T-helper 1 cell treated with Interleukin-12 subunit alpha and Interleukin-12 subunit beta and Interleukin-4 antibody, amounts not matched to agents 30 μg/mL and 1 μg/mL, for 36 hours (primary cell): ENCODE measurements around the gene TNC.
"Not testable (repeated sequence)": the region's sequence is repeated elsewhere in the genome, so short reads cannot be mapped to it uniquely, and the experiment has no call there.

ENCODE experiments used
- H3K27ac Mint-ChIP-seq: one replicate; pipeline ENCODE4 v1.8.0; 2021; ENCODE audit warnings: mild to moderate bottlenecking, mixed read lengths
- H3K27me3 Mint-ChIP-seq: one replicate; pipeline ENCODE4 v1.8.0; 2021; ENCODE audit warnings: low read depth, mixed read lengths
- H3K36me3 Mint-ChIP-seq: one replicate; pipeline ENCODE4 v1.8.0; 2021; ENCODE audit warnings: low read depth, mixed read lengths
- H3K4me1 Mint-ChIP-seq: one replicate; pipeline ENCODE4 v1.8.0; 2021; ENCODE audit warnings: low read depth, mixed read lengths
- H3K4me3 Mint-ChIP-seq: one replicate; pipeline ENCODE4 v1.8.0; 2021; ENCODE audit warnings: mild to moderate bottlenecking, moderate library complexity, mixed read lengths
- H3K9me3 Mint-ChIP-seq: one replicate; pipeline ENCODE4 v1.8.0; 2021; ENCODE audit warnings: mixed read lengths

Gene TNC

GRCh38 chr9:115143689-115144088 is 25.7 kb upstream of the TNC start:
- no peak overlapping the region for H3K27ac Mint-ChIP-seq
- peaks cover 6% of the 10 kb centered on the region for H3K9me3 Mint-ChIP-seq

GRCh38 chr9:115142517-115143270 is 24.7 kb upstream of the TNC start:
- H3K9me3 Mint-ChIP-seq = peaks cover 9% of the 10 kb centered on the region
- peak overlapping the region; percentile 52 for H3K4me3 Mint-ChIP-seq
- H3K4me1 Mint-ChIP-seq = peaks cover 31% of the 10 kb centered on the region
- peaks cover 16% of the 10 kb centered on the region for H3K27me3 Mint-ChIP-seq
- peaks cover 10% of the 10 kb centered on the region for H3K36me3 Mint-ChIP-seq
- H3K27ac Mint-ChIP-seq = peak overlapping the region; percentile 82

More at GRCh38 chr9:115143689-115144088, 25.7 kb upstream of the TNC start:
- H3K36me3 Mint-ChIP-seq = peaks cover 9% of the 10 kb centered on the region
- H3K4me1 Mint-ChIP-seq = peaks cover 31% of the 10 kb centered on the region
- H3K4me3 Mint-ChIP-seq = no peak overlapping the region
- H3K27me3 Mint-ChIP-seq = peaks cover 23% of the 10 kb centered on the region

DNA sequence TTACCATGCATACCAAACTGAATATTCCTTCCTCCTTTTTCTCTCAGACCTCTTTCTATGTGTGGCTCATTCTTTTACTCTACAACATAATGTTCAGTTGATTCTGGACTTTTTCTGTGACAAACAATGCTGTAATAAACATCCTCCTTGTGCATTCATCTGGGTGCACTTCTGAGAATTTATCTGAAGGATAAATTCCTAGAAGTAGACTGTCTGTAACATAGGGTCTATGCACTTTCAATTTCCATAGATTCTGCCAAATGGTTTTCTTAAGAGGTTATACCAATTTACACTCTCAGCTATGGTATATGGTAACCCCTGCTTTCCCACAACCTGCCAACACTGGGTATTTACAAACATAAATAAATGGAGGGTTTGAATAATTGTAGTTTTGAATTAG is 24.1 kb upstream of the TNC start:
- Mint-ChIP-seq H3K4me1 (peaks cover 31% of the 10 kb centered on the region), H3K27me3 (peaks cover 21% of the 10 kb centered on the region), H3K9me3 (peaks cover 11% of the 10 kb centered on the region), H3K4me3 (peak overlapping the region; percentile 52), H3K36me3 (peaks cover 10% of the 10 kb centered on the region), H3K27ac (peak overlapping the region; percentile 82)

DNA sequence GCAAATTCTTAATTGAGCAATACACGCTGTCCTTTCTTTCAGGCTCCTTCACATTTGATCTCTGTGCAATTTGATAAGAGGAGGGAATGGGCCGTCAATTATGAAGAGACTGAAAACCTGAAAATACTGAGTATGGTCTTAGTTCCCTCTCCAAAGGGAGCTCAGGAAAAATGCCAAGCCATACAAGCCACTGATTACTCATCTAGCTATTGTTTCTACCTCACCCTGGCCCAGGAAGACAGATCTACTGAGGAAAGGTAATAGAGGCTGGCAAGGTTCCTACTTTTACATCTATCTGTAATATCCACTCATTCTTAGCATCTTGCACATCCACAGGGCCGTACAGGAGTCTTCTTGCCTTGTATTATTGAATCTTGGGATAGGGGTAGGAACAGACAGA is 23.7 kb upstream of the TNC start:
- peaks cover 13% of the 10 kb centered on the region for H3K36me3 Mint-ChIP-seq
- peak overlapping the region; percentile 82 for H3K27ac Mint-ChIP-seq
- H3K4me3 Mint-ChIP-seq = peak overlapping the region; percentile 52
- H3K27me3 Mint-ChIP-seq = peaks cover 25% of the 10 kb centered on the region
- H3K9me3 Mint-ChIP-seq = peaks cover 16% of the 10 kb centered on the region
- H3K4me1 Mint-ChIP-seq = peaks cover 33% of the 10 kb centered on the region

- Mint-ChIP-seq H3K4me1 (peaks cover 27% of the 10 kb centered on the region), H3K9me3 (peaks cover 14% of the 10 kb centered on the region), H3K27me3 (peaks cover 38% of the 10 kb centered on the region), H3K36me3 (peaks cover 11% of the 10 kb centered on the region), H3K4me3 (no peak overlapping the region), H3K27ac (no peak overlapping the region)
Observed at GRCh38 chr9:115138151-115138550, 20.2 kb upstream of the TNC start.

DNA sequence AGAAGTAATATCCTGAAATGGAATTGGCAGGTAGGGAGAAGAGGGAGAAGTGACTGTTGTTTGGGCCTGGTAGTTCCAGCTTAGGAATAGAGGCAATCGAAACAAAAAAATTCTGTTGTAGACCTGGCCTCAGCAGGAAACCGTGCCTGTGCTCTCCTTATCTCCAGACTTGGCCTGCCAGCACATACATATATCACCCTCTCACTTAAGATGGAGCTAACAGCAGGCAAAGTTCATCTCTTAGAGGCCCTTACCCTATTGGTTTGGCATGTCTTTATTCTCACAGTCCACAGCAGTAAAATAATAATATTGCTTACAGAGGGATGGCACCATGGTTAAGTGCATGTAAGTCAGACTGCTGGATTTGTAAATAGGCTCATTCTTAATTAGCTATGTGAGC is 19.6 kb upstream of the TNC start:
- Mint-ChIP-seq H3K9me3 (peaks cover 14% of the 10 kb centered on the region), H3K36me3 (peaks cover 7% of the 10 kb centered on the region), H3K27me3 (peaks cover 38% of the 10 kb centered on the region), H3K4me3 (no peak overlapping the region), H3K4me1 (peaks cover 21% of the 10 kb centered on the region), H3K27ac (no peak overlapping the region)

DNA sequence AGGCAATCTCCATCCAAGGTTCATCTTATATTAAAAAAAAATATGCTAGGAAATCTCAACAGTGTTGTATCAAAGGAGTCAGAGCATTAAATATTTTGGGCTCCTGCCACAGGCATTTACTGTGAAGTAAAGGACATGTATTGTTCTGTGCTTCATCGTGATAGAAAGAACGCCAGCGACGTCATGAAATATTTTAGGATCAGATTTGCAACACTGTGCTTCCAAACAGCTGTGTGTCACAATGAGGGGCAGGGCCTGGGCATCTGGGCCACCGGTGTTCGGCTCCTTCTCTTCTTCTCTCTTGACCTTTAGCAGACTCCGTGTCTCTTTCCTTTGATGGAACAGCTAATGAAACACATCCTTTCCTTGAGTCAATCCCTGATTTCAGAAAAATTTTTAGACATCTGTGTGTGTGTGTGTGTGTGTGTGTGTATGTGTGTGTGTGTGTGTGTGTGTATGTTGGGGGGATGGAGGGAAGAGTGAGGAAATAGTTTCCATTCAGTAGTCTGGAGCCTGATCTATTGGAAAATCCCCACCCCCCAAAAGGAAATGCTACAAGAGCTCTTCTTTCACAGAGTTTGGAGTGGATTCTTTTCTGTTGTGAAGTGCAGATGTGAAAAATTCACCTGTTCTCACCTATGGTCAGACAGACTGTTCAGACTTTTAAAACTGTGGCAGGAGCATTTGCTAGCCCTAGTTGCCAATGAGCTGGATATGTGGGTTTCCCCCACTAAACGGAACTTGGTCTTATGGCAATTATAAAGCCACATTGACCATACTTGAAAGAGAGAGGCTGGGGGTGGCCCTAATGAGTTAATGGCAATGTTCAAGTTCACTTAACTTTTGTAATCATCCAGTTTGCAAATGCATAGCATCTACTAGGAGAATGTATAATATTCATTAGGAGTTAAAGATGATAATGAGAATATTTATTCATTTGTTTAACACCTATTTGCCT is 18.1 kb upstream of the TNC start:
- peaks cover 14% of the 10 kb centered on the region for H3K9me3 Mint-ChIP-seq
- H3K36me3 Mint-ChIP-seq = peaks cover 5% of the 10 kb centered on the region
- H3K4me1 Mint-ChIP-seq = peaks cover 6% of the 10 kb centered on the region
- H3K27ac Mint-ChIP-seq = no peak overlapping the region
- peaks cover 42% of the 10 kb centered on the region for H3K27me3 Mint-ChIP-seq
- no peak overlapping the region for H3K4me3 Mint-ChIP-seq

DNA sequence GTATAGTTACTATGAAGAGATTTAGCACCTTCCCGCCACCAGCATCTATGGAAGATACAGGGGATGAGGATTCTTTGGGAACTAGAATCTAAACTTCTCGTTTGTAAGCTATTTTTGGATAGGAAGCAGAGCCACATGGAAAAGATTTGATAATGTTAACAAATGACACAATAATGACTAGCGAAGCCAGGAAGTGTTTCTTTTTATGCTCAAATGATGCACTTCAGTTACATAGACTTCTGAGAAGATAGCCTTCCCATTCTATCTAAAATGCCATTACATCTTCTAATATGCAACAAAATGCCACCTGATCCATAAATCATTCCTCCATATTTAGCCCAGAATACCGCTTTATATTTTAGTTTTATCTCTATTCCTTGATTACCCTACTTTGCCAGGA is 17.0 kb upstream of the TNC start:
- H3K4me3 Mint-ChIP-seq = no peak overlapping the region
- peaks cover 42% of the 10 kb centered on the region for H3K27me3 Mint-ChIP-seq
- no peak overlapping the region for H3K27ac Mint-ChIP-seq
- H3K9me3 Mint-ChIP-seq = peaks cover 14% of the 10 kb centered on the region
- peaks cover 5% of the 10 kb centered on the region for H3K36me3 Mint-ChIP-seq
- peaks cover 4% of the 10 kb centered on the region for H3K4me1 Mint-ChIP-seq

- Mint-ChIP-seq H3K36me3 (peaks cover 3% of the 10 kb centered on the region), H3K27me3 (peaks cover 39% of the 10 kb centered on the region), H3K4me3 (no peak overlapping the region), H3K27ac (no peak overlapping the region), H3K4me1 (peaks cover 4% of the 10 kb centered on the region), H3K9me3 (peaks cover 10% of the 10 kb centered on the region)
Observed at GRCh38 chr9:115133649-115134048, 15.7 kb upstream of the TNC start.

GRCh38 chr9:115132648-115133047 is 14.7 kb upstream of the TNC start:
- H3K36me3 Mint-ChIP-seq = peaks cover 3% of the 10 kb centered on the region
- H3K27me3 Mint-ChIP-seq = peaks cover 38% of the 10 kb centered on the region
- peaks cover 4% of the 10 kb centered on the region for H3K4me1 Mint-ChIP-seq
- H3K9me3 Mint-ChIP-seq = peaks cover 8% of the 10 kb centered on the region
- no peak overlapping the region for H3K4me3 Mint-ChIP-seq
- no peak overlapping the region for H3K27ac Mint-ChIP-seq

DNA sequence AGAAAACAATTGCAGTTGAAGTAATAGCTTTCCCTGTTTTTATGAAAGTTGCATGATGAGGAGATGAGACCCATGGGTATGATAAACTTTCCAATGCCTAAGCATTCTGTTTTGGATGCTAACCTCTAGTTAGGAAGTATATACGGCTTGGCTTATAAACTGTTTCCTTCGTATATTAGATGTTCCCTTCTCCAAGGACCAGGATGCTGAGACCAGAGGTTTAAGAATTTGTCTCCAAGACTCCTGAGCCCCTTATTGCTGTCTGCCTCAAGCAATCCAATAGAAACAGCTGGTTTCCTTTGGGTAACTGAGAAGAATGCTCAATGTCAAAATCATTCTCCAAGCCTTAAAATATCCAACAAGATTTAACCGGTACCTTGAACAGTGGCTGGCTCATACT is 12.2 kb upstream of the TNC start:
- H3K27ac Mint-ChIP-seq = no peak overlapping the region

DNA sequence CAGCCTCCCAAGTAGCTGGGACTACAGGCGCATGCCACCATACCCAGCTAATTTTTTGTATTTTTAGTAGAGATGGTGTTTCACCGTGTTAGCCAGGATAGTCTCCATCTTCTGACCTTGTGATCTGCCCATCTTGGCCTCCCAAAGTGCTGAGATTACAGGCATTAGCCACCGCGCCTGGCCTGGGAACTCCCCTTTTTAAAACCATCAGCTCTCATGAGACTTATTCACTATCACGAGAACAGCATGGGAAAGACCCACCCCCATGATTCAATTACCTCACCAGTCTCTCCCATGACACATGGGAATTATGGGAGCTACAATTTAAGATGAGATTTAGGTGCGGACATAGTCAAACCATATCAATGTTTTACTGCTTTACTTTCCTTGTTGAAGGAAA is 10.8 kb upstream of the TNC start:
- H3K9me3 Mint-ChIP-seq, H3K36me3 Mint-ChIP-seq, H3K4me1 Mint-ChIP-seq, H3K27ac Mint-ChIP-seq, H3K4me3 Mint-ChIP-seq: not testable (repeated sequence)
- peaks cover 13% of the 10 kb centered on the region for H3K27me3 Mint-ChIP-seq

More for the DNA sequence above, 12.2 kb upstream of the TNC start:
- no peak overlapping the region for H3K4me3 Mint-ChIP-seq
- no peaks in the 10 kb centered on the region for H3K36me3 Mint-ChIP-seq
- H3K9me3 Mint-ChIP-seq = peaks cover 5% of the 10 kb centered on the region
- H3K27me3 Mint-ChIP-seq = peaks cover 22% of the 10 kb centered on the region
- no peaks in the 10 kb centered on the region for H3K4me1 Mint-ChIP-seq

DNA sequence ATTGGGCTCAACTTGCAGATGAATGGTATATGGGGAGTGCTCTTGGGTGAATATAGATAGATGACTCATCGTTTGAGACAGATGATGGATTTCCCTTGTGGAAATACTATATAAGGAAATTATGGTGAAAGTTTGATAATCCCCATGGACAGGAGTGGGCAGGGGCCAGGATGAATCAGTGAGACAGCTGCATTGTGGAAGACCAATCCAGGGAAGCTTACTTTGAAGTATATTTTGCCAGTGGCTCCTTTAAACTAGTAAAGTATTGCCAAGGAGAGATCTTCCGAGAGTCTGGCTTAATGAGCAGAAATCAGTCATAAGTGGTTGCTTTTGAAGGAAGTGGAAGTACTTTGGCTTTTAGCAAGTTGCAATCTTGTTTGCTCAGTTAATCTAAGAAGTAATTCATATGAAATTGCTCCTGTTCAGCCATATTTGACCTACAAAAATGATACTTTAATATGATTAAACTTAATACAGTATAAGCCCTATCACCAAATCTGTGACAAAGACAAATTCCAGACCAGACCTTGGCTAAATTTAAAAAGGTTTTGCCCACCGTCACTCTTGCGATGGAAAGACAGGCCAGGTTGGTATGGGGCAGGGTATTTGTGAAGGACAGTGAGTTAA is 9.3 kb upstream of the TNC start:
- Mint-ChIP-seq H3K4me1 (no peaks in the 10 kb centered on the region), H3K9me3 (peaks cover 7% of the 10 kb centered on the region), H3K27me3 (peaks cover 19% of the 10 kb centered on the region), H3K27ac (no peak overlapping the region), H3K4me3 (no peak overlapping the region), H3K36me3 (no peaks in the 10 kb centered on the region)

- Mint-ChIP-seq H3K27ac (no peak overlapping the region), H3K4me1 (peaks cover 2% of the 10 kb centered on the region), H3K36me3 (no peaks in the 10 kb centered on the region), H3K9me3 (peaks cover 7% of the 10 kb centered on the region), H3K4me3 (no peak overlapping the region), H3K27me3 (peaks cover 21% of the 10 kb centered on the region)
Observed at GRCh38 chr9:115126404-115126803, 8.4 kb upstream of the TNC start.
